Activated CD4-positive, alpha-beta memory T cell treated with anti-CD3 and anti-CD28 coated beads, Interleukin-2, amount 10 ng/mL, durations not matched to agents 7 days and 5 days (primary cell): Measurements from ENCODE around the gene EPGN. TPM values are rescaled to one million over a fixed set of nuclear protein-coding genes. Genes with fewer than 3 reads are reported as not detected.

Experiments
- CTCF ChIA-PET: fragments of 350-600 bp; sonication (Branson Sonifier 250); formaldehyde crosslinking; loops from one replicate; lab custom pipeline; 2021; ENCODE audit warnings: antibody characterized with exemption, inconsistent platforms; lab: Charles Lee
- POLR2A ChIA-PET: fragments of 350-600 bp; sonication (Branson Sonifier 250); formaldehyde crosslinking; loops from one replicate; lab custom pipeline; 2021; ENCODE audit warnings: antibody characterized with exemption; lab: Charles Lee
- DNase-seq: peaks from one replicate; pipeline ENCODE4 v3.0.0-alpha.2; 2020
- H3K27ac Mint-ChIP-seq: one replicate; pipeline ENCODE4 v1.8.0; 2021; ENCODE audit warnings: mild to moderate bottlenecking, mixed read lengths
- H3K27me3 Mint-ChIP-seq: one replicate; pipeline ENCODE4 v1.8.0; 2021; ENCODE audit warnings: mixed read lengths
- H3K36me3 Mint-ChIP-seq: one replicate; pipeline ENCODE4 v1.8.0; 2021; ENCODE audit warnings: low read depth, mixed read lengths
- H3K4me1 Mint-ChIP-seq: one replicate; pipeline ENCODE4 v1.8.0; 2021; ENCODE audit warnings: mixed read lengths
- H3K4me3 Mint-ChIP-seq: one replicate; pipeline ENCODE4 v1.8.0; 2021; ENCODE audit warnings: mild to moderate bottlenecking, mixed read lengths
- H3K9me3 Mint-ChIP-seq: one replicate; pipeline ENCODE4 v1.8.0; 2021; ENCODE audit warnings: mixed read lengths
- total RNA-seq, 2 experiments: library from RNA; stranded (reverse); gene quantifications; one replicate each; pipeline ENCODE4 v1.2.3, GENCODE V29; 2021

The EPGN gene
- total RNA-seq, 2 experiments from 2014 or later, result 0.43 to 0.98 TPM

DNA sequence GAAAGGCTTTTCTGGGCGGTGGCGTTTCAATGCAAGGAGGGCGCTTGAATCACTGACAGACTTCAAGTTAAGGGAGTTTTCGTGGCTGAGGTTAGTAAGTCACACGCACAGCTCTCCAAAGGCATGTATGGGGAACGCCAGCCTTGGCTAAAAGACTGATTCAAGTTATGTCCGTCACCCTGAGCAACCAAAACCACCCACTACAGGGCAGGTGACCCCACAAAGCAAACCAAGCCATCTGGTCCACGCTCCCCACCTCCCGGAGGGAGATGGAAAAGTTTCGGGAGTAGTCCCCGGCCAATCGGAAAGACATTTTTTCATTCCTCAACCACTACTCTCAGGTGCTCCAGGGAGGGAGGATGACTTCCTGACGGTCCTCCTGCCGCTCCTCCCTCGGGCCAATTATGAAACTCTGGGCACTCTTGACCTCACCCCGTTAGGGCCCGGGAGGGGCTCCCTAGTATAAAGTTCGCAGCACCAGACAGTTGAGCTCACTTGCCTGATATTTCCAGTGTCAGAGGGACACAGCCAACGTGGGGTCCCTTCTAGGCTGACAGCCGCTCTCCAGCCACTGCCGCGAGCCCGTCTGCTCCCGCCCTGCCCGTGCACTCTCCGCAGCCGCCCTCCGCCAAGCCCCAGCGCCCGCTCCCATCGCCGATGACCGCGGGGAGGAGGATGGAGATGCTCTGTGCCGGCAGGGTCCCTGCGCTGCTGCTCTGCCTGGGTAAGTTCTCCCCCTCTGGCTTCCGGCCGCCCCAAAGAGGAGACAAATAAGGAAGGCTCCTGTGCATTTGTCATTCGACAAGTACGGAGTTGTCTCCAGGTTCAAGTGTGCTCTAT, 56.6 kb downstream of the EPGN start, which contains the start of gene EREG:
TSS of gene EREG (plus strand) at position 494 of the 840 bp plus-strand sequence. CDS start at position 658, 164 bp downstream.
- POLR2A ChIA-PET, result no interaction called here
- peaks cover 37% of the 10 kb centered on the region for H3K27me3 Mint-ChIP-seq
- CTCF ChIA-PET, result no interaction called here

DNA sequence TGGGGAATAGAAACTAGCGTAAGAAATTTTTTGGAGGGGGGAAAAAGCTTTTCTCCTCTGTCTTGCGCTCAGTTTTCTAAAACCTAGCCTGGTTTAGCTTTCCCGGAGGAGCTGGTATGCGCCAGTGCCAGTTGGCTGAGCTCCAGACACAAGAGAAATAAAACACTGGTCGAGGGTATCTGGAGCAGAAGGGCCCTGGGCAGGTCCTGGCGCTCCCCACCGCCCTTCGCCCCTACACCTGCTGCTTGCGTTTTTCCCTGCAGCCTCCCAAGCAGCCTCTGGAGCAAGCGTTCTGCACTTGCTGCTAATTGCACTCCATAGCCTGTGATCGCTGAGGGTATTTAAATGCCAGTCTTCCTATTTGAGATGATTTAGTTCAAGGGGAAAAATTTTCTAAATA, 57.5 kb downstream of the EPGN start:
- no peak overlapping the region for H3K4me3 Mint-ChIP-seq
- no peaks in the 10 kb centered on the region for H3K9me3 Mint-ChIP-seq
- ChIA-PET POLR2A (no interaction called here), CTCF (no interaction called here)
- H3K27me3 Mint-ChIP-seq, result peaks cover 37% of the 10 kb centered on the region
- peaks cover 10% of the 10 kb centered on the region for H3K4me1 Mint-ChIP-seq
- no peak overlapping the region for H3K27ac Mint-ChIP-seq
- no peaks in the 10 kb centered on the region for H3K36me3 Mint-ChIP-seq
- no peak for DNase-seq

More for the DNA sequence above, 56.6 kb downstream of the EPGN start, which contains the start of gene EREG:
- H3K4me1 Mint-ChIP-seq, result peaks cover 10% of the 10 kb centered on the region
- no peak within 1 kb of the TSS for H3K27ac Mint-ChIP-seq
- DNase-seq, result no peak
- no peaks in the 10 kb centered on the region for H3K9me3 Mint-ChIP-seq
- no peaks in the 10 kb centered on the region for H3K36me3 Mint-ChIP-seq
- peak within 1 kb of the TSS; percentile 55 for H3K4me3 Mint-ChIP-seq

Other genes starting within 250 kb of the EPGN start
- not detected for gene CXCL2, start 209.3 kb upstream of the EPGN start, total RNA-seq
- 1 to 10 TPM; 3.9 to 4.8 TPM for gene MTHFD2L, start 150.4 kb upstream of the EPGN start, total RNA-seq
- gene EREG, start 56.7 kb downstream of the EPGN start, total RNA-seq, result not detected
- under 1 TPM; 0.25 to 0.90 TPM for gene AREG, start 136.7 kb downstream of the EPGN start, total RNA-seq